Measurements from ENCODE around the gene FBP2.

Gene FBP2

DNA sequence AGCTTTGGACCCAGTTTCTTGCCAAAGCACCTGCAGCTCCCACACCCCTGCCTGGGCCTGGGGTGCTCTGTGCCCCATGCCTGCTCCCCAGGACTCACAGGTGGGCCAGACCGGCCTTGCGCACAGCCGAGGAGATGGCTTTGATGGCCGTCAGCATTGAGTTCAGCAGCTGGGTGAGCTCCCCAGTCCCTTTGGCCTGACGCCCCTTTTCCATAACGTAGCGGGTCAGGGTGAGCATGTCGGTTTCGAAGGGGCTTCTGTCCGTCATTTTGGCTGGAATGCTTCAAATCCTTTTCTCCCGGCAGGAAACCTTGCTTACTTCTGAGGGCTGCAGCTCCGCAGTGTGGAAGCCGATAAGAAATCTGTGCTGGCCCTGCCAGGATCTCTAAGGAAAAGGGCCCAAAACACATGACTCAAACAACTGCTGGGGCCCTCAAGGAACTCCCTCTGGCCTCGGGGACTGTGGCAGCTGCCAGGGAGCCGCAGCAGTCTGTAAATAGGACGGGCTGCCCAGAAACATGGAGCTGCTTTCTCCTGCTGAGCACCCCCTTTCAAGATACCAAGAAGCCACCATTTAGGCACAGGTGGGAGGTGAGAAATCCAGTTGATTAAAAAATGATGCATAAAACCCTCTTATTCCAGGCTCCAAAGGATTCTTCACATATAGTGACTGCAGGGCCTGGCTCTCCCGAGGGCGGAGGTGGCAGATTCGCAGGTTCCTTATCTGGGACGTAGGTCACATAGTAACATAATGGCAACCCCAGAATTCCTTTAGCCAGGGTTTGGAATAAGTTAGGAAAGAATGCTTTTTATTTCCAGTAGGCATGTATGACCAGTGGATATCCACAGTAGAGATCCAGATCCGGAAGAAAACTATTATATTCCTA, at the start of gene FBP2:
Gene FBP2, minus strand, starts transcription at position 366 of the 887 bp plus-strand sequence. Its CDS starts 98 bp downstream, at position 268.
- TF ChIP-seq, protein P1, sequence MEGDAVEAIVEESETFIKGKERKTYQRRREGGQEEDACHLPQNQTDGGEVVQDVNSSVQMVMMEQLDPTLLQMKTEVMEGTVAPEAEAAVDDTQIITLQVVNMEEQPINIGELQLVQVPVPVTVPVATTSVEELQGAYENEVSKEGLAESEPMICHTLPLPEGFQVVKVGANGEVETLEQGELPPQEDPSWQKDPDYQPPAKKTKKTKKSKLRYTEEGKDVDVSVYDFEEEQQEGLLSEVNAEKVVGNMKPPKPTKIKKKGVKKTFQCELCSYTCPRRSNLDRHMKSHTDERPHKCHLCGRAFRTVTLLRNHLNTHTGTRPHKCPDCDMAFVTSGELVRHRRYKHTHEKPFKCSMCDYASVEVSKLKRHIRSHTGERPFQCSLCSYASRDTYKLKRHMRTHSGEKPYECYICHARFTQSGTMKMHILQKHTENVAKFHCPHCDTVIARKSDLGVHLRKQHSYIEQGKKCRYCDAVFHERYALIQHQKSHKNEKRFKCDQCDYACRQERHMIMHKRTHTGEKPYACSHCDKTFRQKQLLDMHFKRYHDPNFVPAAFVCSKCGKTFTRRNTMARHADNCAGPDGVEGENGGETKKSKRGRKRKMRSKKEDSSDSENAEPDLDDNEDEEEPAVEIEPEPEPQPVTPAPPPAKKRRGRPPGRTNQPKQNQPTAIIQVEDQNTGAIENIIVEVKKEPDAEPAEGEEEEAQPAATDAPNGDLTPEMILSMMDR (IDR thresholded peaks at IDR 0.05), result no peak

DNA sequence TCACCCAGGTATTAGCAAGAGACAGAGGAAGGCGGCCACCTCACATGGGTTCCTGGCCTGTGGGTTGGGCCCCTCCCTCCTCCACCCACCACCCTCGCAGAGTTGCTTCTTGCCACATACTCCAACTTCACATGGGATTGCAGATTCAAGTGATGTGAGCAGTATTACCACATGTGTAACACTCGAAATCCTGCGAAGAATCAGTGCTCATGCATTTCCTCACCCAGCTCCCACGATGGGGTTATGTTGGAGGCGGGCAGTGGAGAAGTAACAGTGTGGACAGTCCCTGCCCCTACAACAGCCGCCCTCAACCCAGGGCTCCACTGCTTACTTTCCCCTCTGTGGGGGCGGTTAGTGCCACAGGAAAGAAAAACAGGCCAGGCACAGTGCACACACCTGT, 49.6 kb upstream of the FBP2 start:
- TF ChIP-seq, protein P1 (IDR thresholded peaks at IDR 0.05), result no peak

DNA sequence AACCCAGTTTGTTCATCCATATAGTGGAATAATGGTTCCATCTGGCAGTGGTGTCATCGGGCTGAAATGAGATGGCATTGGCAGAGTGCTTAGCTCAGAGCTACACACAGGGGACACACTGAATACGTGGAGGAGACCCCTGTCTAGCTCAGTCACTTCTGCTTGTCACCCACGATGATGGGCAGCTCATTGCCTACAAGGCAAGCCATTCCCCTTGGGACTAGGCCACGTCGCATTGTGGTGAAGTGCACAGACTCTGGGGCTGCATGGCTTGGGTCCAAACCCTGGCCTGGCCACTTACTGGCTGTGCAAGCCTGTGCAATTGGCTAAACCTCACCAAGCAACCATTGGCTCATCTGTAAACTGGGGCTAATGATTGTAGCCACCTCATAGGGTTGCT, 48.9 kb upstream of the FBP2 start:
- TF ChIP-seq, protein P1 (IDR thresholded peaks at IDR 0.05), result no peak

DNA sequence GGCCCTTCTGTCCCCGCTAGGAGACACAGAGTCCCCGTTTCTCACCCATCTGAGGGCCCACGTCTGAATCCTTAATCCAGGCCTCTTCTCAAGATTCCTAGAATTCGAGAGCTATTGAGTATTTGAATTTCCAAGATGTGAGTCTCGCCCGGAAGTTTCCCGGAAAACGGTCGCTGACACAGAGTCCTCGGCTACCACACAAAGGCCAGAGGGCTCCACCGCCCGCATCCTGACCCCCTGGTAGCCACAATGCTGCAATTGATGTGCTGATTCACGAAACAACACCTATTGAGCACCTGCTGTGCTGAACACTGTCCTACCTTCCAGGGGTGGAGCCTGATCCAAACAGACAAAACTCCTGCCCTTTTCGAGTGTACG, 46.4 kb upstream of the FBP2 start:
- TF ChIP-seq, protein P1 (IDR thresholded peaks at IDR 0.05), result no peak

DNA sequence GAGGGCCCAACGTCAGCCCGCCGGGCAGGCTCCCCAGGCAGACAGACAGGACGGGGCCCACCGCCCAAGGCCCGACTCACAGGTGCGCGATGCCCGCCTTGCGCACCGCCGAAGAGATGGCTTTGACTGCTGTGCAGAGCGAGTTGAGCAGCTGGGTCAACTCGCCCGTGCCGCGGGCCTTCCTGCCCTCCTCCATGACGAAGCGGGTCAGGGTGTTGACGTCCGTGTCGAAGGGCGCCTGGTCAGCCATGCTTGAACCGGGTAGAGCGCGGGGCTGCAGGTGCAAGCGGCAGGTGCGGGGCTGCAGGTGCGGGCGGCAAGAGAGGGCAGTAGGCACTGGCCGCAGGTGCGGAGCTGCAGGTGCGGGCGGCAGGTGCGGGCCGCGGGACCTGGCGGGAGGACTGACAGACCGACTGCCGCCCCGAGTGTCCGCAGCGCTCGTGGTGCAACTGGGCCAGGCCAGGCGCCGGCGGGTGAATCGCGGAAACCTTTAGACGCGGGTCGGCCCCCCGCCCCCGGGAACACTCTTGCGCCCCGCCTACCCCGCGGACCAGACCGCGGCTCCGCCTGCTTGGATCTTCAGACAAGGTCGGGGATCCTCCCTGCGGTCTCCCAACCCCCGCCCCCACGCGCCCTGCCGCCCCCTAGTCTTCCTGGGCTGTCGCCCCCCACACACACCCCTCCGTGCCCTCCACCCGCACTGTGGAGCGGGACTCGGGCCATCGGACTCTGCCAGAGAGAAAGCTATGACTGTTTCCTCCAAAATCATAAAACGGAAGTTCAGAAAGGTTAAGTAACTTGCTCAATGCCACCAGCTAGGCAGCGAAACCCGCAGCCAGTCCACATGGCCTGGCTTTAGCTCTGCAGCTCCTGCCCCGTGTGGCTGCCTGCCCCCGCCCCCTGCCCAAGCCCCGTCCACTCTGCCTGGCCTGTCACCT, 45.7 kb upstream of the FBP2 start, which contains the start of gene FBP1:
Gene FBP1, minus strand, starts transcription at position 458 of the 938 bp plus-strand sequence. Its CDS starts 208 bp downstream, at position 250.
- TF ChIP-seq, protein P1 (IDR thresholded peaks at IDR 0.05), result no peak

DNA sequence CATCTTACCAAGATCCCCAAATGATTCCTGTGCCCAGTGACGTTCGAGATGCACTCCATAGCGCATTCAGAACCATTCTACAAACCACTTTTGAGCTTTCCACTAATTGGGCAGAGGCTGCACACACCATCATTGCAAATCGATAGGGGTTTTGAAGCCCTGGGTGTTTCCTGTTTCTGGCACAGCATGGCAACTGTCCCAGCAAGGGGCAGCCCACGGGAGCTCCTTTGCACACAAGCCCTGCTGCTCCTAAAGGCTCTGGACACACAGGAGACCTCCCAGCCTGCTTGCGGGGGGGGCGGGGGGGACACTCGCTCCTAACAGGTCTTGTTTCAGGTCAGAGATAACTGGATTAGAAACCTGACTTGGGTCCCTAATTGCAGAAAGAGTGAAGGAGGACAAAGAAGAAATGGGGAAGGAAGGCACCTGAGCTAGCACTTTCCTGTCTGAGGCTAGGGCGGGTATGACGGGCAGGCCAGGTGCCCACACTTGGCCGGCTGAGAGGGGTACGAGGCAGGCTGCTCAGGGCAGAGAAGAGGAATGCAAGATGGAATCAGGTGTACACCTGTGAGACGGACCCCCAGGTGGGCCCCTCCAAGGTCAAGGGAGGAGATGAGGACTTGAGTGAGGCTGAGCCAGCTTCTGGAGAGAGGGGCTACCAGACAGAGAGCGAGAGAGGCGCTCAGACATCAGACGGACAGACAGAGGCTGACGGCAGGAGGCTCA, 44.9 kb upstream of the FBP2 start:
- TF ChIP-seq, protein P1 (IDR thresholded peaks at IDR 0.05), result no peak

DNA sequence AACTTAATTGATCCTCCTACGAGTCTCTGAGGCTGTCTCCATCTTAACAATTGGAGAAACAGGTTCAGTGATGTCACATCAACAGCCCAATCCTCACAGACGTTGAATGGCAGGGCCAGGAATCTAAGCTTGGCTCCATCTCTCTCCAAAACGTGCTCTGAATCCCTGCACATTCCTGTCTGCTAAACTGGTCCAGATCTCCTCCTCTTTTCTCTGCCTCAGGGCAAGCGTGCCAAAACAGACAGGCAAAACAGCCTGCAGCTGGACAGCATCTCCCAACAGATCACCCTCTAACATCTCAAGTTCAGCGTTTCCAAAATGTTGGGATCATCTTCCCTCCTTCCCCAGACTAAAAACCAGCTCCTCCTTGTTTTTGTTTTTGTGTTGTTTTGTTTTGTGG, 39.1 kb upstream of the FBP2 start:
- TF ChIP-seq, protein P1 (IDR thresholded peaks at IDR 0.05), result no peak
